K562 (cell line): Measurements from ENCODE around the gene UBTD1. TPM values are rescaled to one million over a fixed set of nuclear protein-coding genes. Genes with fewer than 3 reads are reported as not detected.
A peak's percentile ranks its signal among the peaks of the same experiment; 100 is the strongest.

Experiments used
- ATAC-seq: fragments of 200-7000 bp; cut with Tn5 transposase; 3 replicates; pipeline ENCODE4 v1.9.1; 2020; ENCODE audit warnings: moderate library complexity
- BruUV-seq: library from RNA; stranded (reverse); fragments of 400-500 nt; replicated peaks from 2 replicates; lab custom pipeline; 2021; lab: Mats Ljungman, UMichigan
- CTCF ChIA-PET: fragments of 300-600 bp; formaldehyde crosslinking; extraction: SDS; loops from one replicate; lab custom pipeline; 2021; ENCODE audit warnings: low intra/inter-chr PET ratio; lab: Yijun Ruan, JAX
- POLR2A ChIA-PET: fragments of 300-600, 350-650 bp; sonication (Branson Sonifier 250); formaldehyde crosslinking; extraction: SDS; loops from one replicate; lab custom pipeline; 2021; ENCODE audit warnings: antibody characterized with exemption, inconsistent platforms; lab: Yijun Ruan, JAX
- DNase-seq, 4 experiments: peaks; one replicate each; pipeline versions ENCODE4 v3.0.0 to v3.0.0-alpha.2; 2011 to 2018; ENCODE audit warnings: low spot score in 3 of 4, mixed read lengths in 3 of 4; ENCODE audit errors: extremely low read depth in 1 of 4
- FAIRE-seq: peaks from 2 replicates; lab custom pipeline; 2011; peaks lifted over from hg19 to GRCh38; lab: Jason Lieb, UNC
- H2AFZ ChIP-seq: 2 replicates; pipeline ENCODE4 v1.6.0; 2011; ENCODE audit warnings: low read depth, low read length, control low read depth, inconsistent platforms
- H3K27ac ChIP-seq: fragments of 200-600 bp; 3 replicates; pipeline ENCODE4 v1.8.0; 2011; ENCODE audit warnings: low read depth, mild to moderate bottlenecking, control low read depth, inconsistent platforms, low read length, moderate library complexity, mixed read lengths; ENCODE audit errors: extremely low read depth
- H3K27me3 ChIP-seq, 2 experiments: fragments of 300-600 bp in 1 of 2; 2 replicates in 1 of 2; 3 replicates in 1 of 2; pipeline versions ENCODE4 v1.6.0 to v1.8.0; 2011; ENCODE audit warnings: inconsistent platforms in 2 of 2, low read length in 2 of 2, mild to moderate bottlenecking in 1 of 2, mixed read lengths in 1 of 2, moderate library complexity in 1 of 2; ENCODE audit not compliant: control insufficient read depth in 2 of 2, insufficient read depth in 2 of 2
- H3K36me3 ChIP-seq: fragments of 300-600 bp; 3 replicates; pipeline ENCODE4 v1.8.0; 2011; ENCODE audit warnings: mild to moderate bottlenecking, low read length, inconsistent platforms; ENCODE audit not compliant: control insufficient read depth, insufficient read depth
- H3K4me1 ChIP-seq, 2 experiments: fragments of 200-600 bp in 1 of 2; replicated peaks in 1 of 2; 2 replicates in 1 of 2; 3 replicates in 1 of 2; pipeline versions ENCODE4 v1.5.1 to v1.8.0; 2011; ENCODE audit warnings: inconsistent platforms in 2 of 2, low read length in 2 of 2, mild to moderate bottlenecking in 1 of 2, mixed read lengths in 1 of 2, moderate library complexity in 1 of 2; ENCODE audit not compliant: control insufficient read depth in 2 of 2, insufficient read depth in 2 of 2
- H3K4me2 ChIP-seq: 2 replicates; pipeline ENCODE4 v1.6.1; 2011; ENCODE audit warnings: low read length, control low read depth, inconsistent platforms, mixed read lengths; ENCODE audit not compliant: insufficient read depth
- H3K4me3 ChIP-seq: fragments of 200-600 bp; sonication (generic), shearing (Covaris generic); 2 replicates; pipeline ENCODE4 v1.5.1; 2016; ENCODE audit warnings: control low read depth, inconsistent platforms
- H3K79me2 ChIP-seq: fragments of 200-600 bp; 3 replicates; pipeline ENCODE4 v1.8.0; 2011; ENCODE audit warnings: low read length, inconsistent platforms; ENCODE audit not compliant: control insufficient read depth, insufficient read depth
- H3K9ac ChIP-seq, 2 experiments: 2 replicates each; pipeline versions ENCODE4 v1.6.0 to v1.6.1; 2011; ENCODE audit warnings: low read depth in 2 of 2, low read length in 2 of 2, control low read depth in 1 of 2, inconsistent platforms in 1 of 2, mild to moderate bottlenecking in 1 of 2, mixed read lengths in 1 of 2; ENCODE audit not compliant: insufficient read depth in 1 of 2
- H3K9me1 ChIP-seq: one replicate; pipeline ENCODE4 v1.6.0; 2011; ENCODE audit warnings: inconsistent platforms, mild to moderate bottlenecking, low read length, moderate library complexity; ENCODE audit not compliant: control insufficient read depth, insufficient read depth
- H3K9me3 ChIP-seq: replicated peaks from 2 replicates; pipeline ENCODE4 v1.5.1; 2011; ENCODE audit warnings: low read depth, low read length, inconsistent platforms; ENCODE audit not compliant: control insufficient read depth, insufficient read depth
- H4K20me1 ChIP-seq: replicated peaks from 2 replicates; pipeline ENCODE4 v1.6.1; 2011; ENCODE audit warnings: low read length, inconsistent platforms, mixed read lengths; ENCODE audit not compliant: control insufficient read depth, insufficient read depth
- AFF4 ChIP-seq: sonication (generic); formaldehyde crosslinking; IDR thresholded peaks from 2 replicates; pipeline ENCODE4 v1.8.0; 2023; ENCODE audit warnings: mild to moderate bottlenecking, missing genetic modification reagents
- ATF3 ChIP-seq, 2 experiments: fragments of 450-650 bp in 1 of 2; sonication (generic) in 1 of 2; formaldehyde crosslinking in 1 of 2; IDR thresholded peaks in 1 of 2; conservative IDR thresholded peaks in 1 of 2; 2 replicates each; pipeline versions ENCODE4 v1.6.1 to v1.8.1; 2016 to 2023; ENCODE audit warnings: mild to moderate bottlenecking in 2 of 2, moderate library complexity in 2 of 2, inconsistent platforms in 1 of 2, missing genetic modification reagents in 1 of 2
- C11orf30 ChIP-seq: fragments of 450-650 bp; IDR thresholded peaks from 2 replicates; pipeline ENCODE4 v1.6.1; 2016; ENCODE audit warnings: low read depth, mild to moderate bottlenecking
- POLR2AphosphoS2 ChIP-seq: IDR thresholded peaks from 2 replicates; pipeline ENCODE4 v1.6.1; 2012; ENCODE audit warnings: low read length, improper control_type of control experiment
- PTTG1 ChIP-seq: fragments of 450-650 bp; IDR thresholded peaks from 2 replicates; pipeline ENCODE4 v1.6.1; 2016; ENCODE audit warnings: low read depth, mild to moderate bottlenecking, missing genetic modification characterization, missing compliant biosample characterization
- SIX5 ChIP-seq, 2 experiments: IDR thresholded peaks; 2 replicates each; pipeline ENCODE4 v1.6.1; 2011; ENCODE audit warnings: low read length in 2 of 2, borderline replicate concordance in 1 of 2, low read depth in 1 of 2, mild to moderate bottlenecking in 1 of 2, moderate library complexity in 1 of 2; ENCODE audit not compliant: insufficient read depth in 1 of 2
- ZNF395 ChIP-seq: fragments of 200-800 bp; sonication (Bioruptor generic); IDR thresholded peaks from 2 replicates; pipeline ENCODE4 v1.6.1; 2017; ENCODE audit warnings: missing genetic modification characterization, missing compliant biosample characterization
- ZNF592 ChIP-seq: fragments of 450-650 bp; IDR thresholded peaks from 2 replicates; pipeline ENCODE4 v1.6.1; 2017; ENCODE audit warnings: antibody characterized with exemption, mild to moderate bottlenecking
- WGBS: fragments of 100-300 bp; shearing (Covaris generic); methylation state at CpG from one replicate; pipeline ENCODE4 v1.1.6; 2016; ENCODE audit warnings: low coverage, mixed read lengths; ENCODE audit not compliant: insufficient coverage; ENCODE audit errors: missing lambda C conversion rate; 5-methylcytosine and 5-hydroxymethylcytosine counted together
- in situ Hi-C: fragments of 300-500 bp; cut with MboI; formaldehyde crosslinking; loops from 4 replicates; pipeline ENCODE4 v1.15.0; 2018; ENCODE audit warnings: inconsistent platforms, mixed read lengths
- intact Hi-C: fragments of 100-400 bp; cut with micrococcal nuclease; formaldehyde crosslinking; loops from 2 replicates; pipeline ENCODE4 v1.14.2; 2022
- polyA plus RNA-seq, 8 experiments: library from polyadenylated mRNA; depleted of rRNA in 4 of 8; stranded (reverse) in 5 of 8; unstranded in 3 of 8; fragments of >200 nt; fragmentation: Nextera tagmentation in 2 of 8; fragmentation: Illumina TruSeq in 1 of 8; extraction: Ambion mirVana in 2 of 8; extraction: Trizol in 1 of 8; gene quantifications; 2 replicates each; pipeline versions ENCODE4 v1.2.1 to v1.2.3, GENCODE V29; 2011 to 2014; ENCODE audit warnings: inconsistent platforms in 1 of 8, missing spikeins in 1 of 8
- total RNA-seq, 7 experiments: library from RNA; depleted of rRNA in 6 of 7; stranded (reverse); fragments of >200 nt in 6 of 7; fragmentation: Illumina TruSeq in 2 of 7; extraction: Trizol in 2 of 7; gene quantifications; 2 replicates each; pipeline versions ENCODE4 v1.2.1 to v1.2.3, GENCODE V29; 2011 to 2021; ENCODE audit warnings: low replicate concordance in 1 of 7

The UBTD1 gene
- total and polyA plus RNA-seq, 9 of the 15 experiments (the other 6 are each of a cell fraction or from before 2014, with no cell fraction given): 0.08 to 1.6 (median 0.81) TPM; not detected in 1

- TSS peak; percentile 8 for BruUV-seq
- H3K4me2 ChIP-seq: peak overlapping the region; percentile 18; the same call in 1 of the 2 replicates
- CTCF ChIA-PET: no interaction called here
Observed at GRCh38 chr10:97494863-97495506, 3.7 kb upstream of the UBTD1 start.

More at GRCh38 chr10:97494863-97495506, 3.7 kb upstream of the UBTD1 start:
- in situ Hi-C loops (no loop called here), intact Hi-C loops (no loop called here)
- peaks cover 32% of the 10 kb centered on the region; the same call in 2 of the 3 replicates for H3K36me3 ChIP-seq
- H3K27ac ChIP-seq: no peak overlapping the region
- no peak for TF ChIP-seq PTTG1 (tag)
- no peak for TF ChIP-seq ZNF592
- no peak for TF ChIP-seq SIX5 (IDR thresholded peaks at IDR 0.05; ENCODE audit: borderline replicate concordance in 1 of 2, insufficient read depth in 1 of 2, low read depth in 1 of 2, low read length in 2 of 2)
- TF ChIP-seq C11orf30: no peak
- TF ChIP-seq ZNF395 (CRISPR knock-in tag): no peak
- TF ChIP-seq AFF4 (CRISPR knock-in tag): no peak
- TF ChIP-seq ATF3 (IDR thresholded peaks at IDR 0.05): no peak
- no peak for TF ChIP-seq ATF3 (CRISPR knock-in tag; conservative IDR thresholded peaks at IDR 0.05)
- TF ChIP-seq POLR2AphosphoS2: no peak
- peaks cover 20% of the 10 kb centered on the region; the same call in 1 of the 2 replicates for H4K20me1 ChIP-seq
- peaks cover 4 to 10% of the 10 kb centered on the region in 2 experiments; a peak in 3 of 5 replicates for H3K27me3 ChIP-seq
- ATAC-seq: no peak
- H3K4me3 ChIP-seq: no peak overlapping the region
- H3K9me3 ChIP-seq: no peaks in the 10 kb centered on the region
- peak; percentile 64 for FAIRE-seq
- H3K9ac ChIP-seq: peak overlapping the region in 1 of 2 experiments; percentile 71; a peak in 2 of 4 replicates
- no peak overlapping the region for H2AFZ ChIP-seq
- no peaks in the 10 kb centered on the region for H3K9me1 ChIP-seq
- 59% methylated on average over 7 of the region's 7 CpGs for WGBS
- H3K79me2 ChIP-seq: peaks cover 79% of the 10 kb centered on the region
- no peak for DNase-seq
- peaks cover 5 to 30% of the 10 kb centered on the region in 2 experiments; a peak in 4 of 5 replicates for H3K4me1 ChIP-seq
- POLR2A ChIA-PET: interaction anchor here (0.9 kb wide), 1 partner anchor 11 kb away, joined by 3 read pairs; no protein-coding TSS in a partner anchor
